Stomach (tissue), 9 donors: ENCODE data around the gene C19orf67. TPM values are rescaled to one million over a fixed set of nuclear protein-coding genes. Genes with fewer than 3 reads are reported as not detected.

Experiments used
- DNase-seq, 2 donors: peaks; one replicate each; pipeline versions ENCODE4 v3.0.0 to v3.0.0-alpha.2; 2013 to 2019
- H3K27ac ChIP-seq, 5 donors: fragments of 200-600 bp in 4 of 5; sonication (generic) in 4 of 5; one replicate each; pipeline ENCODE4 v1.5.1; 2013 to 2019; ENCODE audit warnings: mild to moderate bottlenecking in 1 of 5, moderate library complexity in 1 of 5
- H3K27me3 ChIP-seq, 3 donors: fragments of 200-600 bp; sonication (generic); one replicate each; pipeline ENCODE4 v1.5.1; 2017 to 2019; ENCODE audit warnings: mixed run types in 1 of 3
- H3K36me3 ChIP-seq, 4 donors: fragments of 200-600 bp; sonication (generic); 1 replicate in 3 of 4; 2 replicates in 1 of 4; pipeline ENCODE4 v1.5.1; 2016 to 2019
- H3K4me1 ChIP-seq, 4 donors: fragments of 200-600 bp; sonication (generic); one replicate each; pipeline ENCODE4 v1.5.1; 2016 to 2019
- H3K4me3 ChIP-seq, 4 donors: fragments of 200-600 bp; sonication (generic) in 3 of 4; one replicate each; pipeline ENCODE4 v1.5.1; 2016 to 2019; ENCODE audit warnings: mild to moderate bottlenecking in 1 of 4
- H3K9me3 ChIP-seq, 4 donors: fragments of 200-600 bp; sonication (generic); one replicate each; pipeline ENCODE4 v1.5.1; 2016 to 2019
- CTCF ChIP-seq, 7 experiments: fragments of 450-650 bp in 4 of 7; fragments of 200-600 bp in 3 of 7; sonication (generic) in 3 of 7; IDR thresholded peaks; one replicate each; pipeline ENCODE4 v1.5.1; 2016 to 2019; ENCODE audit warnings: antibody characterized with exemption in 7 of 7, control low read depth in 2 of 7, mild to moderate bottlenecking in 1 of 7
- EP300 ChIP-seq: sonication (generic); formaldehyde crosslinking; IDR thresholded peaks from one replicate; pipeline ENCODE4 v1.6.1; 2017; ENCODE audit warnings: antibody characterized with exemption
- POLR2A ChIP-seq, 4 donors: fragments of 450-650 bp; IDR thresholded peaks; one replicate each; pipeline ENCODE4 v1.6.1; 2016; ENCODE audit warnings: antibody characterized with exemption in 4 of 4, control low read depth in 2 of 4, mild to moderate bottlenecking in 1 of 4, moderate library complexity in 1 of 4
- POLR2AphosphoS5 ChIP-seq, 3 donors: sonication (generic); formaldehyde crosslinking; IDR thresholded peaks; one replicate each; pipeline ENCODE4 v1.6.1; 2016; ENCODE audit warnings: antibody characterized with exemption in 3 of 3
- WGBS, 5 donors: extraction: QIAGEN DNeasy Blood & Tissue Kit in 3 of 5; methylation state at CpG; one replicate each; pipeline versions ENCODE4 v1.1.5 to v1.1.7; 2013 to 2018; 5-methylcytosine and 5-hydroxymethylcytosine counted together
- intact Hi-C: fragments of 100-400 bp; cut with DNase I; formaldehyde crosslinking; loops from one replicate; pipeline ENCODE4 v1.15.1; 2023; ENCODE audit warnings: low total_unique reads
- polyA plus RNA-seq, 3 donors: library from polyadenylated mRNA; stranded (reverse); fragments of 200-250 nt; gene quantifications; one replicate each; pipeline ENCODE4 v1.2.3, GENCODE V29; 2013
- total RNA-seq, 5 donors: library from RNA; depleted of rRNA; stranded (reverse); fragments of >200 nt; gene quantifications; one replicate each; pipeline versions ENCODE4 v1.1.0 to v1.2.3, GENCODE V29; 2014 to 2016
- donor health status: healthy with polysubstance abuse.
- donor health status: Bipolar disorder and iron deficiency.
- donor health status: healthy.

The C19orf67 gene
- total and polyA plus RNA-seq, 8 donors, result 0.50 TPM; not detected in 7

- Histone ChIP-seq H3K27me3 (no peaks in the 10 kb centered on the region), H3K27ac (peak overlapping the region in 1 of 5 donors; percentile 95), H3K9me3 (no peaks in the 10 kb centered on the region), H3K4me3 (no peak overlapping the region), H3K4me1 (peaks cover 31 to 38% (median 35%) of the 10 kb centered on the region in 4 donors), H3K36me3 (no peaks in the 10 kb centered on the region)
- DNase-seq, result no peak
- no peak for TF ChIP-seq POLR2A (IDR thresholded peaks at IDR 0.05)
- TF ChIP-seq CTCF (IDR thresholded peaks at IDR 0.05), result no peak
- TF ChIP-seq EP300, result no peak
- WGBS, 5 donors, result 92 to 96% (median 96%) methylated on average over 39 to 43 of the region's 43 CpGs
- intact Hi-C loops, result no loop called here
Measured at GRCh38 chr19:14070268-14071050, 15.1 kb downstream of the C19orf67 start.

- intact Hi-C loops, result no loop called here
- WGBS, 5 donors, result 57 to 81% (median 68%) methylated on average over 2 of the region's 2 CpGs
- Histone ChIP-seq H3K4me3 (no peak overlapping the region), H3K9me3 (no peaks in the 10 kb centered on the region), H3K27me3 (peaks cover 0 to 17% (median 6%) of the 10 kb centered on the region in 3 donors), H3K36me3 (no peaks in the 10 kb centered on the region), H3K4me1 (peaks cover 7 to 10% (median 9%) of the 10 kb centered on the region in 4 donors), H3K27ac (no peak overlapping the region)
- no peak for DNase-seq
- TF ChIP-seq CTCF (IDR thresholded peaks at IDR 0.05), result no peak
- no peak for TF ChIP-seq POLR2AphosphoS5 (IDR thresholded peaks at IDR 0.05)
- no peak for TF ChIP-seq EP300
Measured at GRCh38 chr19:14066134-14066533, 19.4 kb downstream of the C19orf67 start.

- H3K36me3 ChIP-seq, result no peaks in the 10 kb centered on the region
- 62 to 77% (median 76%) methylated on average over 7 of the region's 7 CpGs for WGBS, 5 donors
- TF ChIP-seq POLR2A (IDR thresholded peaks at IDR 0.05), result no peak
- TF ChIP-seq CTCF (IDR thresholded peaks at IDR 0.05), result no peak
- TF ChIP-seq EP300, result no peak
- TF ChIP-seq POLR2AphosphoS5 (IDR thresholded peaks at IDR 0.05), result no peak
- H3K27ac ChIP-seq, result no peak overlapping the region
- H3K27me3 ChIP-seq, result peaks cover 0 to 47% (median 13%) of the 10 kb centered on the region in 3 donors
- H3K4me1 ChIP-seq, result peaks cover 16 to 36% (median 31%) of the 10 kb centered on the region in 4 donors
- DNase-seq, result no peak
- H3K4me3 ChIP-seq, result no peak overlapping the region
- intact Hi-C loops, result no loop called here
- no peaks in the 10 kb centered on the region for H3K9me3 ChIP-seq
Measured at GRCh38 chr19:14063105-14063504, 22.5 kb downstream of the C19orf67 start.

GRCh38 chr19:14062558-14062855 is 23.1 kb downstream of the C19orf67 start:
- Histone ChIP-seq H3K27ac (peak overlapping the region; percentile 59 to 90 (median 87)), H3K4me3 (peak overlapping the region in 1 of 4 donors; percentile 51), H3K27me3 (peaks cover 0 to 53% (median 13%) of the 10 kb centered on the region in 3 donors), H3K4me1 (peaks cover 22 to 42% (median 37%) of the 10 kb centered on the region in 4 donors), H3K9me3 (no peaks in the 10 kb centered on the region), H3K36me3 (no peaks in the 10 kb centered on the region)
- no peak for DNase-seq
- intact Hi-C loops, result no loop called here
- TF ChIP-seq EP300 (no peak), CTCF (IDR thresholded peaks at IDR 0.05) (no peak), POLR2A (IDR thresholded peaks at IDR 0.05) (no peak), POLR2AphosphoS5 (IDR thresholded peaks at IDR 0.05) (no peak)
- WGBS, 5 donors, result 41 to 62% (median 56%) methylated on average over 5 of the region's 5 CpGs
